Stimulated activated CD8-positive, alpha-beta memory T cell treated with anti-CD3 and anti-CD28 coated beads, Interleukin-15, amount 100 ng/mL, for 1 hour (primary cell): Measurements from ENCODE around the gene ITPR2.
"Not testable (repeated sequence)": the region's sequence is repeated elsewhere in the genome, so short reads cannot be mapped to it uniquely, and the experiment has no call there.

ENCODE experiments used
- DNase-seq: peaks from one replicate; pipeline ENCODE4 v3.0.0-alpha.2; 2020; ENCODE audit warnings: low read depth

The ITPR2 gene

GRCh38 chr12:26443309-26443708, 389.7 kb downstream of the ITPR2 start:
- DNase-seq: no peak

GRCh38 chr12:26441434-26441833, 391.6 kb downstream of the ITPR2 start:
- DNase-seq: no peak

GRCh38 chr12:26435069-26435404, 398.0 kb downstream of the ITPR2 start:
- no peak for DNase-seq

GRCh38 chr12:26434299-26435068, 398.5 kb downstream of the ITPR2 start:
- DNase-seq: no peak

GRCh38 chr12:26433701-26434100, 399.3 kb downstream of the ITPR2 start:
- DNase-seq: not testable (repeated sequence)

GRCh38 chr12:26431211-26431610, 401.8 kb downstream of the ITPR2 start:
- no peak for DNase-seq

GRCh38 chr12:26430596-26430995, 402.4 kb downstream of the ITPR2 start:
- not testable (repeated sequence) for DNase-seq

GRCh38 chr12:26429070-26429691, 403.8 kb downstream of the ITPR2 start:
- DNase-seq: no peak

- DNase-seq: no peak
Observed at GRCh38 chr12:26428420-26428819, 404.6 kb downstream of the ITPR2 start.

- DNase-seq: no peak
Observed at GRCh38 chr12:26426652-26427051, 406.3 kb downstream of the ITPR2 start.

- DNase-seq: no peak
Observed at GRCh38 chr12:26425587-26426260, 407.3 kb downstream of the ITPR2 start.

GRCh38 chr12:26422839-26423398, 410.1 kb downstream of the ITPR2 start:
- DNase-seq: no peak

- DNase-seq: no peak
Observed at GRCh38 chr12:26416550-26416949, 416.4 kb downstream of the ITPR2 start.

- no peak for DNase-seq
Observed at GRCh38 chr12:26410689-26411088, 422.3 kb downstream of the ITPR2 start.

GRCh38 chr12:26406813-26407212, 426.2 kb downstream of the ITPR2 start:
- DNase-seq: no peak

GRCh38 chr12:26406391-26406790, 426.6 kb downstream of the ITPR2 start:
- DNase-seq: no peak

GRCh38 chr12:26403601-26404000, 429.4 kb downstream of the ITPR2 start:
- no peak for DNase-seq

GRCh38 chr12:26402648-26403047, 430.3 kb downstream of the ITPR2 start:
- DNase-seq: no peak

GRCh38 chr12:26401874-26402273, 431.1 kb downstream of the ITPR2 start:
- DNase-seq: no peak

GRCh38 chr12:26400627-26401026, 432.4 kb downstream of the ITPR2 start:
- no peak for DNase-seq

- no peak for DNase-seq
Observed at GRCh38 chr12:26399381-26399780, 433.6 kb downstream of the ITPR2 start.

GRCh38 chr12:26396402-26396801, 436.6 kb downstream of the ITPR2 start:
- no peak for DNase-seq

- DNase-seq: no peak
Observed at GRCh38 chr12:26389343-26389742, 443.7 kb downstream of the ITPR2 start.
